22Rv1 (cell line): Measurements from ENCODE around the gene CCDC124.

Experiments
- CTCF ChIP-seq: fragments of 450-650 bp; IDR thresholded peaks from 2 replicates; pipeline ENCODE4 v1.5.1; 2017; ENCODE audit warnings: mild to moderate bottlenecking
- ZFX ChIP-seq: fragments of 450-650 bp; IDR thresholded peaks from 2 replicates; pipeline ENCODE4 v1.6.1; 2017; ENCODE audit warnings: antibody characterized with exemption, borderline replicate concordance

DNA sequence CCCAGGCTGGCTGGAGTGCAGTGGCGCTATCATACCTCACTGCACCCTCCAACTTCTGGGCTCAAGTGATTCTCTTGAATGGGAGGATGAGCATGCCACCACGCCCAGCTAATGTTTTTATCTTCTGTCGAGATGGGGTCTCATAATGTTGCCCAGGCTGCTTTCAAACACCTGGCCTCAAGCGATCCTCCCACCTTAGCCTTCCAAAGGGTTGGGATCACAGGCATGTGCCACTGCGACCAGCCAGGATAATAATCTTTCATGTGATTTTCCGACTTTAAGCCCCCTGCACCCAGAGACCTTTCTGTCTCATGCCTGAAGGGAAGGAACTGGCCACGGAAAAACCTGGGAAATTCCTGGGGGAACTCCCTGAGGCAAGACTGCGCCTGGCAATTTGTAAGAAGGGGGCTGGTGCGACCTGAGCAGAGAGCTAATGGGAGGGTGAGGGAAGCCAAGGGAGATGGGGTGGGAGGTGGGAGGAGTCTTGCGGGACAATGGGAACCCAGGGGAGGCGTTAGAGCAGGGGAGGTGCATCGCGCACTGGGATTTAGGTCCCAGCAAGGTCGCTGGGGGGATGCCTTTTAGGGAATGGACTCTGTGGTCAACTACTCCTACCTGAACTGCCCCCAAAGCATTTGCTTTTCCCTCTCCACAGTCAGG is 1.2 kb upstream of the CCDC124 start:
- TF ChIP-seq CTCF (no peak), ZFX (no peak)
